Activated naive CD8-positive, alpha-beta T cell treated with anti-CD3 and anti-CD28 coated beads for 36 hours (primary cell): ENCODE data around the gene MAP2K3. TPM values are rescaled to one million over a fixed set of nuclear protein-coding genes. Genes with fewer than 3 reads are reported as not detected.
"Not testable (repeated sequence)": the region's sequence is repeated elsewhere in the genome, so short reads cannot be mapped to it uniquely, and the experiment has no call there.

Experiments
- DNase-seq: peaks from one replicate; pipeline ENCODE4 v3.0.0; 2021
- H3K27ac Mint-ChIP-seq: one replicate; pipeline ENCODE4 v1.8.0; 2022; ENCODE audit warnings: mild to moderate bottlenecking, moderate library complexity, mixed read lengths
- H3K27me3 Mint-ChIP-seq: one replicate; pipeline ENCODE4 v1.8.0; 2022; ENCODE audit warnings: mild to moderate bottlenecking, mixed read lengths
- H3K36me3 Mint-ChIP-seq: one replicate; pipeline ENCODE4 v1.8.0; 2021; ENCODE audit warnings: mild to moderate bottlenecking, mixed read lengths
- H3K4me1 Mint-ChIP-seq: one replicate; pipeline ENCODE4 v1.8.0; 2021; ENCODE audit warnings: mixed read lengths
- H3K4me3 Mint-ChIP-seq: one replicate; pipeline ENCODE4 v1.8.0; 2022; ENCODE audit warnings: mild to moderate bottlenecking, moderate library complexity, mixed read lengths
- H3K9me3 Mint-ChIP-seq: one replicate; pipeline ENCODE4 v1.8.0; 2022; ENCODE audit warnings: mixed read lengths
- total RNA-seq, 2 experiments: library from RNA; stranded (reverse); gene quantifications; one replicate each; pipeline ENCODE4 v1.2.3, GENCODE V29; 2021

The MAP2K3 gene
- total RNA-seq, 2 experiments from 2014 or later = 136 to 139 TPM

DNA sequence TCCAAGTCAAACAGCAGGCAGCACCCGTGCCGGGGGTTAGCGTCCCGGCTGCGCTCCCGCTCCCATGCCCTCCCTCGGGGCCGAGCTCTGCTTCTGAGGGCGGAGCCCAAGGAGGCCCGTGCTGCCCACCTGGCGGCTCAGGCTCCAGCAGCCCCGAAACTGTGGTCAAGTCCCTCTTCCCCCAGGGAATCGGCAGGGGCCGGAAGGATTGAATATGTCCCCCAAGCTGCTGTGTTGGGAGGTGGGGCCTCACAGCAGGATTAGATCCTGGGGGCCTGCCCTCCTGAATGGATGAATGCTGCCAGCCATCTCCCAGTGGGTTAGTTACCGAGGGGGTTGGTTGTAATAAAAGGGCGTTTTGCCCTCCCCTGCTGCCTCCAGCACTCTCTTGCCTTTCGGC lies 33.9 kb downstream of the MAP2K3 start:
- Mint-ChIP-seq H3K4me1 (peaks cover 7% of the 10 kb centered on the region), H3K36me3 (no peaks in the 10 kb centered on the region), H3K27ac (no peak overlapping the region), H3K9me3 (no peaks in the 10 kb centered on the region), H3K27me3 (peaks cover 4% of the 10 kb centered on the region), H3K4me3 (no peak overlapping the region)
- no peak for DNase-seq

DNA sequence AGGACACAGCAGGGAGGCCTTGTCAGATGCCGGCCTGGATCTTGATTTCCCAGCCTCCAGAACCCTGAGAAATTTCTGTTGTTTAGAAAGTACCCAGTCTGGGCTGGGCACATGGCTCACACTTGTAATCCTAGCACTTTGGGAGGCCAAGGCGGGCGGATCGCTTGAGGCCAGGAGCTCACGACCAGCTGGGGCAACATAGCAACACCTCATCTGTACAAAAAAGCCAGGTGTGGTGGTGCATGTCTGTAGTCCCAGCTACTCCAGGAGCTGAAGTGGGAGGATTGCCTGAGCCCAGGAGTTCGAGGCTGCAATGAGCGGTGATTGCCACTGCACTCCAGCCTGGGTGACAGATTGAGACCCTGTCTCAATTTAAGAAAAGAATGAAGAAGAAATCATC lies 34.3 kb downstream of the MAP2K3 start:
- H3K27ac Mint-ChIP-seq, H3K9me3 Mint-ChIP-seq, H3K27me3 Mint-ChIP-seq, DNase-seq, H3K4me3 Mint-ChIP-seq, H3K4me1 Mint-ChIP-seq, H3K36me3 Mint-ChIP-seq: not testable (repeated sequence)

DNA sequence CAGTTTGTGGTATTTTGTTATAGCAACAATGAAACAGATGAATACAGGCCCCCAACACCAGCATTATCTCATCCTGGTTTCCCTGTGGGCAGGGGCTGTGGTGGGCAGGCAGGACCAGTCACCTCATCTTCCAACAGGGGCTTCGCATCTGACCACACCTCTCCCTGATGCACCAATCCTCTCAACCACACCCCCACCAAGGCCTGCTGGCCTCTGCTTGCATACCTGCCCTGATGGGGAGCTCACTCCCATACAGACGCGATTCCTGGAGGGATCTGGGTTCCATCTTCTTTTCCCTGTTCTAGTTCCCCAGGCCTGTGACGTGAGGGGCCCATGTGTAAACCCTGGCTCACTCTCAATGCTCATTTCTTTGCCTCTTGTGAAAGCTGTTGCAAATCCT lies 34.7 kb downstream of the MAP2K3 start:
- not testable (repeated sequence) for H3K4me1 Mint-ChIP-seq, DNase-seq, H3K27me3 Mint-ChIP-seq, H3K27ac Mint-ChIP-seq, H3K4me3 Mint-ChIP-seq, H3K36me3 Mint-ChIP-seq, H3K9me3 Mint-ChIP-seq

DNA sequence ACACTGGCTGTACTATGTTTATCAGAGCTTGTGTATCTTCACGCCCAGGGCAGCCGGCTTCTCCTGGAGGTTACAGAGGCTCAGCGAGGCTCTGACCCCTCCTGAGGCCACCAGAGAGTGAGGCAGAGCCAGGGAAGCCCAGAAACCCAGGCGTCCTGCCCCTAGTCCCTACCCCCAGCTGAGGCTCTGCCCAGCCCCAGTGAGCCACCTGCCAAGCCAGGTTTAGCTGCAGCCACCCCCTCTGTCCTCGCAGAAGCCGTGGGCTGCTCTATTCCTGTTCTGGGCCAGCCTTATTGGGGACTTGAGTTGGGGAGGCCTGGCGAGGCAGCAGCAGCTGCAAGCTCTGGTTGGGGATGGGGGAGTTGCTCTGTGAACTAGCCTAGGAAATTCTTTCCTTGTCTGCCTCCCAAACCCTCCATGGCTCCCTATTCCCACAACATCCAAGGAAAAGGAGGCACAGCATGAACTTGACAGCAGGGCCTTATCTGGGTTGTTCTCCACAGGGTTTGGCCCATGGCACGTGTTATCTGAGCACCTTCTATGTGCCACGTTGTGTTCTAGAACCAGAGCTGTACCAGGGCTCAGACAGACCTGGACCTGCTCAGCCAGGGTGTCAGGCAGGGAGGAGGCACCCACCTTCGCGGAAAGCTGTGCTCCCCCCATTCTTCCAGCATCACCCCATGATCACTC lies 35.3 kb downstream of the MAP2K3 start:
- H3K27ac Mint-ChIP-seq, H3K27me3 Mint-ChIP-seq, H3K4me3 Mint-ChIP-seq, H3K4me1 Mint-ChIP-seq, DNase-seq, H3K36me3 Mint-ChIP-seq, H3K9me3 Mint-ChIP-seq: not testable (repeated sequence)

DNA sequence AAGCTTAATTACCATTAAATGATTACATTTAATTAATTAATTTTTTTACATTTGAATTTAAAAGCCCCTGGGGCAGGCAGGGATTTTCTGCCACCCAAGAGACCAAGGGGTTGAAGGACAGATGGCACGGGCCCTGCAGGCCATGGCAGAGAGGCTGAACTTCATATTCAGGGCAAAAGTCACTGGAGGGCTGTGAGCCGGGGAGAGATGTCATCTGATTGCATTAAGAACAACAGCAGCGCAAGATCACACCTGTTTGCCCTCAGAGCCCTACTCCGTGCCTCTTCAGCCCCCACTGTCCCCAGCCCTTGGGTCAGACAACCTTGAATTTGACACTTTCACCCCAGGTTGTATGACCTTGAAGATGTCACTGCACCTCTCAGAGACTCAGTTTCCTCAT lies 35.9 kb downstream of the MAP2K3 start:
- H3K27me3 Mint-ChIP-seq, H3K4me3 Mint-ChIP-seq, DNase-seq, H3K27ac Mint-ChIP-seq, H3K9me3 Mint-ChIP-seq, H3K4me1 Mint-ChIP-seq, H3K36me3 Mint-ChIP-seq: not testable (repeated sequence)

GRCh38 chr17:21321061-21321460 lies 36.5 kb downstream of the MAP2K3 start:
- H3K27me3 Mint-ChIP-seq, H3K4me3 Mint-ChIP-seq, DNase-seq: not testable (repeated sequence)

GRCh38 chr17:21321744-21322191 lies 37.3 kb downstream of the MAP2K3 start:
- H3K9me3 Mint-ChIP-seq, H3K27me3 Mint-ChIP-seq, H3K27ac Mint-ChIP-seq, DNase-seq, H3K4me3 Mint-ChIP-seq, H3K36me3 Mint-ChIP-seq, H3K4me1 Mint-ChIP-seq: not testable (repeated sequence)

More at GRCh38 chr17:21321061-21321460, 36.5 kb downstream of the MAP2K3 start:
- H3K9me3 Mint-ChIP-seq, H3K36me3 Mint-ChIP-seq, H3K27ac Mint-ChIP-seq, H3K4me1 Mint-ChIP-seq: not testable (repeated sequence)

DNA sequence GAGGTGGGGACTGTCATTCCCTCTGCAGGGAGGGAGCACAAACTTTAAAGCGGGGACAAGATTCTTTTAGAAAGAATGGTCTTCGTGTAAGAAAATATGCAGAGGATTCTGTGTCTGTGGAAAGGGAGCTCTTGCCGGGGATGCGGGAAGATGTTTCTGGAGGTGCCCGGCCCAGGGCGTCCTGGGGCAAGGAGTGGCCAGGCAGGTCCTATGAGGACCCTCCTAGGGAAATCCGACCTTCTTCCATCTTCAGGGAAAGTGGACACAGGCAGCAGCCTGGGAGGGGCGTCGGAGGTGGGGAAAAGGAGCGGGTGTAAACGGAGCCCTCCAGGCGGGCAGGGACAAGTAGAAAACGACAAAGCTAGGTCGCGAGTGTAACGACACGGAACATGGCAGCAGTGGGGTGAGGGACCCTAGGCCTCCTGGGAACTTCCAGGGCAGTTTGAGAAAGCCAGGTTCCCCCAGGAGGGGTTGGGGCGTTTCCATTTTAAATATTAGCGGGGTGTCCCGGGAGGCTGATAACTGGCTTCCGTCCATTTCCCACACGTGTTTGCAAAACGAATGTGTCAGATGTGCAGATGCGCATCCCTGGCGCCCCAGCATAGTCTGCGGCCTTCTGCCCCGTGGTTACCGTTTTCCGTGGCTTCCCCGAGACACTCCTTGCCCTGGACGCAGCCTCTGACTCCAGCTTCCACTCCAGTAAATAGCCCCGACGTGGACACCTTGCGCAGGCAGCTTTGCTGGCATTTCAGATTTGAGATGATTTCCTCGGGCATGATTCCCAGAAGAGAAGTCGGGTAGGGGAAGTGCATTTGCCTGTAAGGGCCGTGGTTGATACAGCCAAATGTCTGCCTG lies 39.0 kb downstream of the MAP2K3 start:
- H3K27me3 Mint-ChIP-seq, H3K9me3 Mint-ChIP-seq, H3K27ac Mint-ChIP-seq, DNase-seq, H3K4me1 Mint-ChIP-seq, H3K36me3 Mint-ChIP-seq: not testable (repeated sequence)
- H3K4me3 Mint-ChIP-seq = peak overlapping the region; percentile 89

DNA sequence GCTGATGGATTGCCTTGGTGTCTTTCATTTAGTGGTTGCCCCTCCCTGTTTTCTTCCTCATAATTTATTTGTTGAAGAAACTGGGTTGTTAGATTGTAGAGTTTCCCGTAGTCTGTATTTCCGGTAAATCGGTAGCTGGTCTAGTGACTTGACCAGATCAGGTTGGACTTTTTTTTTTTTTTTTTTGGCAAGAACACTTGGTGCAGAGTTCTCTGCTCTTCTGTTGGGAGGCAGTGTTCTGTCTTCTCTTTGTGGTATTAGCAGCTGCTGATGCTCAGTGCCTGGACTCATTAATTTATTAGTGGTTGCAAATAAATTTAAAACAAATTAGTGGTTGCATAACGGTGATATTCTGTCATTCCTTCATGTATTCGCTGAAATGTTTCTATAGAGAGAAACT lies 40.2 kb downstream of the MAP2K3 start:
- H3K27me3 Mint-ChIP-seq, DNase-seq, H3K4me1 Mint-ChIP-seq, H3K9me3 Mint-ChIP-seq, H3K27ac Mint-ChIP-seq, H3K36me3 Mint-ChIP-seq, H3K4me3 Mint-ChIP-seq: not testable (repeated sequence)

GRCh38 chr17:21327921-21328320 lies 43.4 kb downstream of the MAP2K3 start:
- not testable (repeated sequence) for H3K36me3 Mint-ChIP-seq, H3K27me3 Mint-ChIP-seq, H3K4me3 Mint-ChIP-seq, DNase-seq, H3K9me3 Mint-ChIP-seq, H3K4me1 Mint-ChIP-seq, H3K27ac Mint-ChIP-seq

DNA sequence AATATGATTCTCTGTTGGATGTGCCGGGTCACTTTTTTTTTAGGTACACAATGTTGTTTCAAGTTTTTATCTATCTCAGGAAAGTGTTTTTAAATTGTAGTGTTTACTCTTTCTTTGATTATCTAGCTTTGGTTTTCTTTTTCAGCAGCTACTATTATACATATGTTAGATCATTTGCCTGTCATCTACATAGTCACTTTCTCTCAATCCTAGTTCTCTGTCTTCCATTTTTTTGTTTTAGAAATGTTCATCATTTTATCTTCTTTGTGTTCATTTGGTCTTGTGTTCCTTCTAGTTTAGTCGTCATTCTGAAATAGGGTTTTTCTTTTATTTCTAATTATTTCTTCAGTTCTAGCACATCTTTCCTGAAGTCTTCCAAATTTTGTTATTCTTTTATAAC lies 44.3 kb downstream of the MAP2K3 start:
- H3K27me3 Mint-ChIP-seq, H3K36me3 Mint-ChIP-seq, H3K27ac Mint-ChIP-seq, H3K9me3 Mint-ChIP-seq, H3K4me3 Mint-ChIP-seq, H3K4me1 Mint-ChIP-seq, DNase-seq: not testable (repeated sequence)

DNA sequence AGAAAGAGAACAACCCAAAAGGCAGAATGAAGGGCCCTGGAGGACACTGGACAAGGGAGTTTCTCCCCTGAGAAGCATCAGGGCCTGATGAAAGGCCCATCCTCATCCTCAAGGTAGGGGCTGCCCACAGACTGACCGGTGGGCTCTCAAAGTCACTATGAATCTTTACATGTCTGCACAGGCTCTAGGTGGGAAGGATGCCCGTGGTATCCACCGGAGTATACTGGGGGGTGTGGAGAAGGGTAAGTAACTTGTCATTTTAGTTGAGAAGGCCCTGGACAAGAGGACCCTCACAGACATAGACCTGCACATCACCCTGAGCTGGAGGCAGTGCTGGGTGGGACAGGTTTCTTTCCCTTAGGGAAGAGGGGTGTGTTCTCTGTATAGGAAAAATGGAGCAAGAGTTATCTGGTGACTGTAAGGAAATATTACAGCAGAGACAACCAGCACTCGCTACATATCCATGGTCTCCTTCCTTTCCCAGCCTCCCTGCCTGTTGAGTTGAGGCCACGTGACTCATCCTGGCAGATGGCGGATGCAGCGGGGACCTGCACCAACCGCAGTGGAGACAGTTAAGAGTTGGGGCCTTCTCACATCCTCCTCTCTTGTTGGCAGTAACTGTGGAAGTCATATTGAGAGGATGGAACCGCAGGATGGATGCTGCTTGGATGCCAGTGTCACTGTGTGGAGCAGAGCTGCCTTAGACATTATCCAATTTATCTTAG lies 46.1 kb downstream of the MAP2K3 start:
- no peak for DNase-seq
- Mint-ChIP-seq H3K4me1 (no peaks in the 10 kb centered on the region), H3K27me3 (no peaks in the 10 kb centered on the region), H3K36me3 (no peaks in the 10 kb centered on the region), H3K9me3 (peaks cover 1% of the 10 kb centered on the region), H3K27ac (no peak overlapping the region), H3K4me3 (no peak overlapping the region)

DNA sequence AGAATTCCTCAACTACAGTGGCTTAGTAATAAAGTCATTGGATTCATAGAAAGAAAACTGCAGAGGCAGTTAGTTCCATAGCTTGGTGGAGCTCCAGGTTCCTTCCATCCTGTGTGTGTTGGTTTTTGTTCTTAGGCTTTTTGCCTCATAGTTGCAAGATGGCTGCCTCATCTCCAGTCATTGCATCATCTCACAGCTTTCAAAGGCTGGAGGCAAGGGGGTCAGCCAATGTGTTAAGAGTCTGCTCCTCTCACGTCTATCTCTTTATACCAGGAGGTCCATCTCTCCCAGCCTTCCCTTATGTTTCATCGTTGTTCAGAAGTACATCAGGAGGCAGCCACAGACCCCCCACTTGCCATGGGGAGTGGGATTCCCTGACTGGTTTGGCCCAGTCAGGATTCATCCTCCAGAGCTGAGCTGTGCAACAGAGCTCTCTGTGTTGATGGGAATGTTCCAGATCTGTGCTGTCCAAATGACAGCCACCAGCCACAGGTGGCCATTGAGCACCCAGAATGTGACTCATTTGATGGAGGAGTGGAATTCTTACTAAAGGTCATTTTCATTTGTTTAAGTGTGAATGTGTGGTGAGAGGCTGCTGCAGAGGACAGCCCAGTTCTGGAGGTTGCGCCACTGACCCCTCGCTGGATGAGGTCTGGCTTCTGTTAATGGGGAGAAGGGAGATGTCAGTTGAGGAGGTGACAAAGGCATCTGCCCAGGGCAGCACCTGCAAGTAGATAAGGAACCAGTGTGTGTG lies 52.2 kb downstream of the MAP2K3 start:
- H3K9me3 Mint-ChIP-seq, DNase-seq, H3K4me1 Mint-ChIP-seq, H3K36me3 Mint-ChIP-seq, H3K4me3 Mint-ChIP-seq, H3K27me3 Mint-ChIP-seq, H3K27ac Mint-ChIP-seq: not testable (repeated sequence)

GRCh38 chr17:21337981-21338625 lies 53.6 kb downstream of the MAP2K3 start:
- H3K36me3 Mint-ChIP-seq, H3K4me1 Mint-ChIP-seq, H3K27me3 Mint-ChIP-seq, H3K27ac Mint-ChIP-seq, H3K9me3 Mint-ChIP-seq, H3K4me3 Mint-ChIP-seq, DNase-seq: not testable (repeated sequence)
